Measurements from ENCODE around the gene RRM2.

RRM2 gene

GRCh38 chr2:10122500-10123280 lies at the start of gene RRM2:
Gene RRM2, plus strand, starts transcription at chr2:10122739. Its CDS starts 60 bp downstream, at chr2:10122799.
- peak; percentile 83 to 98 for DNase-seq

- no peak for DNase-seq
Observed at GRCh38 chr2:10073706-10074105, 48.8 kb upstream of the RRM2 start.

GRCh38 chr2:10075101-10075500 lies 47.4 kb upstream of the RRM2 start:
- no peak for DNase-seq

- DNase-seq: no peak
Observed at GRCh38 chr2:10075571-10076209, 46.8 kb upstream of the RRM2 start.

GRCh38 chr2:10076511-10076910 lies 46.0 kb upstream of the RRM2 start:
- DNase-seq: no peak

GRCh38 chr2:10076988-10077527 lies 45.5 kb upstream of the RRM2 start:
- DNase-seq: no peak

GRCh38 chr2:10078001-10078400 lies 44.5 kb upstream of the RRM2 start:
- DNase-seq: no peak

- DNase-seq: no peak
Observed at GRCh38 chr2:10078704-10079265, 43.8 kb upstream of the RRM2 start.

- DNase-seq: peak in 1 of 2 experiments; percentile 55
Observed at GRCh38 chr2:10079266-10079869, 43.2 kb upstream of the RRM2 start.

- peak in 1 of 2 experiments; percentile 31 for DNase-seq
Observed at GRCh38 chr2:10079870-10080535, 42.5 kb upstream of the RRM2 start, which contains the start of gene CYS1. Gene CYS1, minus strand, starts transcription at chr2:10080411. Its CDS starts 188 bp downstream, at chr2:10080223.

GRCh38 chr2:10080536-10081304 lies 41.8 kb upstream of the RRM2 start:
- no peak for DNase-seq

GRCh38 chr2:10083046-10083445 lies 39.5 kb upstream of the RRM2 start:
- no peak for DNase-seq

GRCh38 chr2:10083692-10084211 lies 38.8 kb upstream of the RRM2 start:
- peak; percentile 94 to 97 for DNase-seq

GRCh38 chr2:10084223-10084865 lies 38.2 kb upstream of the RRM2 start:
- DNase-seq: peak in 1 of 2 experiments; percentile 57

- DNase-seq: no peak
Observed at GRCh38 chr2:10085043-10085667, 37.4 kb upstream of the RRM2 start.

- DNase-seq: no peak
Observed at GRCh38 chr2:10085668-10086059, 36.9 kb upstream of the RRM2 start.

- DNase-seq: no peak
Observed at GRCh38 chr2:10086950-10087349, 35.6 kb upstream of the RRM2 start.

GRCh38 chr2:10087360-10087759 lies 35.2 kb upstream of the RRM2 start:
- DNase-seq: no peak

- DNase-seq: no peak
Observed at GRCh38 chr2:10089565-10090190, 32.9 kb upstream of the RRM2 start.
